Measurements from ENCODE around the gene CDC14A.

Gene CDC14A

DNA sequence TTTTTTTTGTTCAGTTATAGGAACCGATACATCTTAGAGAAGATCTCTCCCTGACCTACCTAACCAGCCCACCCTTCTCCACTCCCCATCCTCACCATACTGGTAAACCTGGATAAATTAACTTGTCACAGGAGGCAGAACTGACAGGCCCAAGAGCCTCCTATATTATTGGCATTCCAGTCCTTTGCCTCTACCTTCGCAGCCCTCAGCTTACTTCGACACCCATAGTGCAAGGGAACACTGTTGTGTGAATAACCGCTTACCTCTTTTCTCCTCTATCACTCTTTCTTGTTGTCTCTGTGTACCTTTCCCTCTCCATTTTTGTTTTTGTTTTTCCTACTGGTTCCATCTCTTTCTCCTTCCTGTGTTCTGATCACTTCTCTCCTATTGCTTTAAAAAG, 58.7 kb downstream of the CDC14A start:
- no peak for DNase-seq

GRCh38 chr1:100411574-100411973, 59.3 kb downstream of the CDC14A start:
- DNase-seq, result no peak

DNA sequence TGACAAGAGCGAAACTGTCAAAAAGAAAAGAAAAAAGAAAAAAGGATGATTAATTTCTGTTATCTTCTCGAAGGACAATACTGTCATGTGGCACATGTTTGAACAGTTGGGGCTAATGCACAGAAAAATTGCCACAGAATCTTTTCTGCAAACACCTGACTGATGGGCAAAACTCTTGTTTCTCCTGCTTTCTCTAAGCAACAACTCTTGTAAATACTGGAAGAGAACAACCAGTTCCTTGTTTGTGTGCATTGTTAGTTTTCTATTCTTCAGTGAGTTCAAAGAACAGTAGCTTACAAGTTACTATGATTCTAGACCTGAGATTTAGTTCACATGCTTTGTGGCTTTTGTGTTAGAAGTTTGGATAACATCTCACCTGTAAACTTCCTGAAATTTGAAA, 60.7 kb downstream of the CDC14A start:
- DNase-seq, result no peak

DNA sequence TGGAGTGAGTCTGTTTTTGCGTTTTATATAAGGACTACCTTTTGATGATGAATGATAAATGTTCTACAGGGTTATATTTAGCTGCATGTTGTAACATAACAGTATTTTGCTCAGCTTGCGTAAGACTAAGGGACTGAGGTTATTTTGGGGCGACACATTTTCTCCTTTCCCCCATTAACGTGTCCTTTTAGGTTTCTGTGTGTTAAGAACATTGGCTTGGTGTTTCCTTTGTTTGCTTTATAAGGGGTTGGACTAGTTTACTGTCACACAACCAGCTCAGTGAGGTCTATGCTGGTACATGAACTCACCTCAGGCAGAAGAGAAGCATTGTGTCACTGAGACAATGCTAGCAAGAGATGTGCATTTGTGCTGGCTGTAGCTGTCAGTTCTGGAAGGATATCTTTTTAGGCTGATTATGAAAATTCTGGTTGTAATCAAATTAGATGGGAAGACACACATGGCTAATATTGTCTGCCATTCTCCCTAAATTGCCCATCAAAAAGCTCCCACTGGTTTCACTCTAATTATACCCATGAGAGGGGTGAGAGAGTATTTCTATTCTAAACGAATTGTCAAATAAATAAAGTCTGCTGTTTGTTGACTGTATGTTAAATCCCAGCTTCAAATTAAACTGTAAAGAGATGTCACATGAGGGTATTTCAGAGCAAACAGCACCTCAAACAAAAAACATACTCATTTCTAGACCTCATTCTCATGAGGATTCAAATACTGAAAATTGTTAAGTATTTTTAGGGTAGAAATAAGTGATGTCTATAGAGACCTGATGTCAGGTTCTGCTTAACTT, 62.6 kb downstream of the CDC14A start:
- no peak for DNase-seq

GRCh38 chr1:100415498-100415778, 63.1 kb downstream of the CDC14A start:
- DNase-seq, result no peak

DNA sequence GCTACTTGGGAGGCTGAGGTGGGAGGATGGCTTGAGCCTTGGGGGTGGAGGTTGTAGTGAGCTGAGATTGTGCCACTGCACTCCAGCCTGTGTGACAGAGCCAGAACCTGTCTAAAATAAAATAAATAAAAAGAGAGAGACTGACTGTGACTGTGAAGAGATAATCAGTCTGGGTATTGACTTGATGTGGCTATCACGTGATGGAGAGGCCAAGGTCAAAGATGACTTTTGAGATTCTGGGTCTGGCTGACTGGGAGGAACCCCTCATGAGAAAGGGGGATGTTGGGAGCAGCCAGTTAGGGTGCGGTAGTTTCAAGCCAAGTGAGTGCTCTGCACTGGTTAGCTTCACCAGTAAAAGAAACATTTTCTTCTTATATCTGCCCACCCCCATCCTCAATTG, 66.8 kb downstream of the CDC14A start:
- DNase-seq, result no peak

DNA sequence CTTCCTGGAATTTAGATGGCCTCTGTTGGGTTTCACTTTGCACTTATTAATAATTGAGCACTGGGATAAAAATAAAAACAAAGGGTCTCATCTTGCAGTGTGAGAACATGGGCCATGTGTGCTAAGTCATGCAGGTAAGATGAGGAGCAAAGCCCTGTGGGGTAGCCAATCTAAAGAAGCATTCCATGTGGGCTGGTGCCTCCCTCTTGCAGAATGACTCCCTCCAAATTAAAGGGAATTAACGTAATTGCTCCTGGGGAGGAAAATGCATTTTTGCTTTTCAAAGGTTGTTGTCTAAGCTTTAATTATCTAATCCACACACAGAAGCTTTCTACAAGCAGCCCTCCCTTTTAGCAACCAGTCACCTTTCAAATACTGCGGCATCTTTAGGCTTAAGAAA, 69.8 kb downstream of the CDC14A start:
- DNase-seq, result no peak

DNA sequence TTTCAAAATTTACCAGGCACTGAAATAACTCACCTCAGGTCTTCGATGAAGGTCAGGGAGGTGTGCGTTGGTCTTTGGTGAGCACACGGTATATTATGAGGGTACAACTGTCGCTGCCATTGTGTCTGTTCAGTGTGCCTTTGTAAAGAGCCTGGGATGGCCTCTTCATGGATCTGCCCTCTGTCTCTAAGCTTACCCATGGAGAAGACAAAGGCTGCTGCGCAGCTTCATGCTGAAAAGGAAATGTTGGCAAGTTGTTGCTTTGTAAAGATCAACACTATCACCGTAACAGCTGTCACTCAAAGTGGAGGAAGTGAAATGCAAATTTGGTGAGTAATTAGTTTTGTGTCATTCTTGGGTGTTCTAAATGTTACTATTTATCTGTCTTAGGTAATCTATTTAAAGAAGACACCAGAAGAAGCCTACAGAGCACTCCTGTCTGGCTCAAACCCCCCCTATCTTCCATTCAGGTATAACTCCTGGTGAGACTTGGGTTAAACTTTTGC, 71.6 kb downstream of the CDC14A start:
- DNase-seq, result no peak

DNA sequence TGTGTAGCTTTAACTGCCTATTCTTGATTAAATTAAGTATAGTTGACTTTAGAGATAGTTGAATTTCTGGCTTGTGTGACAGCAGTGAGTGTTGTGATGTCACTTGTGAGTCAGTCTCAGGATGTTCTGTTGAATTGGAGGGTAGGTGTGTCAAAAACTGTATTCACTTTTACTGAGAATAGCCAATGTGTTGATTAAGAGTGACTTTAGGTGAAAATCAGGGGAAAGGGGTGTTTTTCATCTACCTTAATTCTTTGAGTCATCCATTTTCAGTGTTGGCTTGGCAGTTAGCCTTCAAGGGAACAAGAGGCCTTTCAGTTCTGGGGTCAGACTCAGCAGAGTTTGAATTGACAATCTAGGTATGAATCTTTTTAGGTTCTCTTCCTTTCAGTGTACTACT, 75.9 kb downstream of the CDC14A start:
- DNase-seq, result no peak

DNA sequence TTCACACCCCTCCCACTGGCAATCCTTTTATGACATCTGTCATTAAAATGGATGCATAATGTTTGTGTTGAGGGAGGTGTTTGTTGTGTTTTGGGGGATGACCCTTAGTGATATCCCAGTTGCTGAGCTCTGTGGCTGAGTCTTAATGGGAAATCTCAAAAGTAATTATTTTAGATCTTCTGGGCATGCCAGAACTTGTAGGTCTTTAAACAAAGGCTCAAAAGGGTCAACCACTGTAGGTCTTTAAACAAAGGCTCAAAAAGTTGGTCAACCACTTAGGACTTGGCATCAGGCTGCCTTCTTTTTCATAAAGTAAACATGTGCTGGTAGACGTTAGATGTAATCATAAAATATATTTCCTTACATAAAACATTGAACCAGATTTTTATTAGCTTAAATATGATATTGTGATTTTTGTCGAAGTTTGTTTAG, 78.0 kb downstream of the CDC14A start:
- no peak for DNase-seq

DNA sequence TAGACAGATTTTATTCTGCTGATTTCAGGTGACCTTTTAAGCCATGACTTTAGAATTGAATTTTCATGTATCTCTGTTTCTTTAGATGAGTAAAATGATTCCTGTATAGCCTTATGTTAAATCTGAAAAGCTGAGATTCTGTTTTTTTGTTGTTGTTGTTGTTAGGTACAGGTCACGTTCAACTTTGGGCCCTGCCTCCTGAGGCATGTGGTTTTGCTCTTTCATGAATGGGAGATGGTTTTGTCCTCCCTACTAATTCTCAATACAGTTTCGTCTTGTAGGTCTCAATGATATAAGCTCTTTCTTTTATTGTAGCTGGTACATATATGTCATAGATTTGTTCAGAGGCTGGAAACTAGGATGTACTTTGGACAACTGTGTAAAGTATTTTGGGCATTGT, 79.6 kb downstream of the CDC14A start:
- DNase-seq, result no peak

- no peak for DNase-seq
Observed at GRCh38 chr1:100433563-100433962, 81.3 kb downstream of the CDC14A start.

DNA sequence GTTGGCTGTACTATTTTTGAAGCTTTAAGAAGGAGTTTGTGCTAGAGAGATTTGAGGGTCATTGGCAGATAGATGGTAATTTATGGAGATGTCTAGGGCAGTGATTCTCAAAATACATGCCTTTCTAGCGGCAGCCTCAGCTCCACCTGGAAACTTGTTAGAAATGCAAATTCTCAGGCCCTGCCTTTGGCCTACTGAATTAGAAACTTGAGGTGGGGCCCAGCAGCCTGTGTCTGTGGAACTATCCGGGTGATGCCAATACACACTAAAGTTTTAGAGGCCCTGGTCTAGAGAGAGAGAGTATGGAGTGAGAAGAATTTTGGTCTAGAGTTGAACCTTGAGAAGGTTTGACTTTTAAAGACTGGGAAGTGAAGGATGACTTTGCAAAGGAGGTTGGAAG, 82.5 kb downstream of the CDC14A start:
- DNase-seq, result no peak

DNA sequence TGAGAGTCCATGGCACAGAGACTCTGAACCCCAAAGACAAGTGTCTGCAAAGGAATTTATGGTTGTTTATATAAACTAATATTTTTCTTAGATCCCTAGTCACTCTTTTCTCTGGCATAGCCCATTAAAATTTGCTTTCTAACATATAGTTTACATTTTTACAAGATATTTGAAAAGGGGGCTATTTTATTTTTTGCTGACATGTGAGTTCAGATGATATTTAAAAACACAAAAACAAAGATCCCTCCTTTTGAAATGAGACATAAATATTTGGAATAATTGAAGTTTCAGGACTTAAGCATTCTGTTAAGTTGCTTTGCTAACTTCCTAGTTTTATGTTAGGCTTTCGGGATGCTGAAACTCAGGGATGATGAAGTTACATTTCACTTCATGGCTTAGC, 86.1 kb downstream of the CDC14A start:
- DNase-seq, result no peak

GRCh38 chr1:100438789-100439188, 86.5 kb downstream of the CDC14A start:
- no peak for DNase-seq

DNA sequence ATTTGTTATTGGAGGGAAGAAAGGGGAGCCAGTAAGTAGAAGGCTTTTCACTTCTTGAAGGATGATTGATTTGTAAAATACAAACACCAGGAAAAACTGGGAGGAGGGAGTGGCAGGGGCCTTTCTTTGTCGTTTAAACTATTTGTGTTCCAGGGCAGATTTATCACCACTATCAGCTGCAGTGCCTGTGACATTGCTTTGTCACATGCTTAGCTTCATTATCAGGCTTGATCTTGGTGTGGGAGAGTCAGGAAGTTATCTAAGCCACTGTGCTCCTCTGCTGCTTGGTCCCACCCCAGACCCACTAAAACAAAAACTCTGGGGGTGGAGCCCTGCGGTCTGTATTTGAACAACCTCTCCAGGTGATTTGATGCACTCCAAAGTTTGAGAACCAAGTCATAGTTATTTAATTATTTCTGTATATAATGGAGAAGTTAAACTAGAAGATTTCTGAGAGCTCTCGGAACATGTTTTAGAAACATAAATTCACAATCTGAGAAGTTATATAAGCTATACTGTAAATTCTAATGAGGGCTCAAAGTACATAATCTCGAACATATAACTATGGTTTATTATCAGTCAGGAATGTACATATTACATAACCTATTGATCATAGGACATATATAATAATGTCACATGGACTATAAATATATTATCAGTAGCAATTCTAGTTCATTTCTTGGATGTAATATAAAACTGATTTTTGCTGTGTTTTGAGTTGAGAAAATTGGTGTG, 87.9 kb downstream of the CDC14A start:
- peak; percentile 82 for DNase-seq

DNA sequence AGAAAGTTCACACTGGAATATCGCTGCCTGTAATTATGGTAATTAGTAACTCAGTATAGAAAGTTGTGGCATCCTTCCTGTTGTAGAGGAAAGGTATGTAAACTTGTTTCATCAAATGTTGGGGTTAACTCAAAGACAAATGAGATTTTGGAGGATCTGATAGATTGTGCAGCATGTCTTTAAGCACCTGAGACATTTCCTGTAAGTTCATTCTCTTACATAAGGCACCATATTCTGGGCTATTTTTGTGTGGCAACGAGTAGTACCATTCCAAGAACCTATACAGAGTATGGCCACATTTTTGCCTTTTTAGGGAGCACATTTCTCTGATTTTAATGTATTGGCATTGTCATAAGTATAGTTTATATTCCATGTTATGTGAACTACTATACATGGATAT, 88.8 kb downstream of the CDC14A start:
- DNase-seq, result no peak

DNA sequence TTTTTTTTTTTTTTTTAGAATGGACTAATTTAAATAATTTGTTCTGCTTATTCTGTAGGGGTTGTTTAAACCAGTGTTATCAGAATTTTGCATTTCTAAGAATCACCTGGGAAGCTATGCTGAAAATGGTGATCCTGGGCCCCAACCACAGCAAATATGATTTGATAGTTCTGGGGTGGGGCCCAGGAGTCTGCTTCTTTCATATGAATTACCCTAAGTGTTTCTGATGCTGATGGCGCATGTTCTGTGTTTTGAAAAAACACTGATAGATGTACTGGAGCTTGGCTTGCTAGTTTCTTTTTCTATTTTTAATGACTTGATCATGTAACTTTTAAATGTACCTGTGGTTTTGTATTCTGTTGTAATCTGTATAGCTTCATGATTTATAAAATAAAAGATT, 89.3 kb downstream of the CDC14A start:
- DNase-seq, result no peak

- peak; percentile 44 for DNase-seq
Observed at GRCh38 chr1:100443811-100444571, 91.7 kb downstream of the CDC14A start.

DNA sequence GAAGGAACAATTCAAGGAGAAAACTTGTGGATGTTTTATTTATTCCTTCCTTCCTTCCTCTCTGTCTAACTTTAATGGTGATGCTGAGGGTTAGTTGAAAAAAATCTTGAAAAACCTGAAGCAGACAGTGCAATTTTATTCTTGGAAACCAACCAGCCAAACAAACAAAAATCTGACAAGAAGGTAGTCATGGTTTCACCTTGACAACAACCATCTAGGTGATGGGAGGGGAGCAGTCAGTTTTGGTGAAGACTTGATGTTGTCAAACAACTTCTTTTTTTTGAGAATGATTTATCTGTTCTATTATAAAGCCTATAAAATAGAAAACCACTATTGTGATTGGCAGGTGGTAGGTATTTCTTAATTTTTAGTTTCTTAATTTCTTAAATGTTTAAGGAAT, 93.3 kb downstream of the CDC14A start:
- no peak for DNase-seq

DNA sequence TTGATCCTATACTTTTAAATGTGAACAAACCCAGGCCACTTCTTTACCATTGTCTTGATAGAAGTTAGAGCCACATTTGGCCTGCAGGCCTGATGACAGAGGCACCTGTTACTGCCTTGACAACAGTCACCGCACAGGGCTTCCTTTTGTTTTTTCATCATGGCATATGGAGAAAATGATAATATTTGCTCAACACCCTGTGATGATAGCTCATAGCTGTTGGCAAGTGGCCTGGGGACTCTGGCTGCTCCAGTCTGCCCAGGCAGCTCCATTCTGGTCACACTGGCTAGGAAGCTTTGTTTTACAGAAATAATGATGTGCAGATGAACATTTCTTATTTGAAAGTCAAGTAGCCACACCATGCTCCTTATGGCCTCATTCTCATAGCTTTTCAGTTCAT, 96.1 kb downstream of the CDC14A start:
- DNase-seq, result no peak

GRCh38 chr1:100449477-100449876, 97.2 kb downstream of the CDC14A start:
- DNase-seq, result no peak

DNA sequence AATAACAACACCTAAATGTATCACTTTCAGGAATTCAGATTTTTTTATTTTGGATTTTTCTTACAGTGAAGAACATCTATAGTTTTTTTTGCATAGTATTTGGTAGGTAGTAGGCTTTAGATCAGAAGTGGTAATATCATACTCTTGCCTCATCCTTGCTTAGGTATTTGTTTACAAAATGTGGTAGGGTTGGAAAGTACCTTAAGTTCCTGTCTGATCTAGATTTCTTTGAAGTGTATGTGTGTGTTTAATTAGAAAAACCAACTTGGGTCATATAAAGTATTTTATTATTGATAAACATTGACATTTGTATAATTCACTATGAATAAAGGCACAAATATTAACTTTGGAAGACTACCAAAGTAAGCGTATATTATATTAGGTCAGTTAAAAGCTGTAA, 100.3 kb downstream of the CDC14A start:
- DNase-seq, result no peak

Measured in stimulated activated CD8-positive, alpha-beta memory T cell treated with anti-CD3 and anti-CD28 coated beads, Interleukin-4, amount 100 ng/mL, for 48 hours (primary cell).